Neural progenitor cell (in vitro differentiated cells): ENCODE results near the gene HAND1. TPM values are rescaled to one million over a fixed set of nuclear protein-coding genes. Genes with fewer than 3 reads are reported as not detected.
A peak's percentile ranks its signal among the peaks of the same experiment; 100 is the strongest.

ENCODE experiments used
- DNase-seq: peaks from one replicate; pipeline ENCODE4 v3.0.0-alpha.2; 2016; ENCODE audit warnings: low spot score
- H2AFZ ChIP-seq: fragments of 200-600 bp; sonication (generic); replicated peaks from 2 replicates; pipeline ENCODE4 v1.6.1; 2016; ENCODE audit warnings: antibody characterized with exemption
- H3F3A ChIP-seq: fragments of 200-600 bp; sonication (generic); 2 replicates; pipeline ENCODE4 v1.6.1; 2016; ENCODE audit warnings: antibody characterized with exemption, low read depth
- H3K27ac ChIP-seq: fragments of 200-600 bp; sonication (generic); 2 replicates; pipeline ENCODE4 v1.5.1; 2016; ENCODE audit warnings: mild to moderate bottlenecking
- H3K27me3 ChIP-seq: fragments of 200-600 bp; sonication (generic); 2 replicates; pipeline ENCODE4 v1.6.1; 2016; ENCODE audit warnings: mild to moderate bottlenecking, moderate library complexity
- H3K36me3 ChIP-seq: fragments of 200-600 bp; sonication (generic); 2 replicates; pipeline ENCODE4 v1.5.1; 2016
- H3K4me1 ChIP-seq: fragments of 200-600 bp; sonication (generic); 2 replicates; pipeline ENCODE4 v1.6.1; 2016; ENCODE audit warnings: mixed run types
- H3K4me2 ChIP-seq: fragments of 200-600 bp; sonication (generic); 2 replicates; pipeline ENCODE4 v1.6.1; 2016
- H3K4me3 ChIP-seq: fragments of 200-600 bp; sonication (generic); 2 replicates; pipeline ENCODE4 v1.5.1; 2016
- H3K79me2 ChIP-seq: fragments of 200-600 bp; sonication (generic); 2 replicates; pipeline ENCODE4 v1.6.1; 2016; ENCODE audit warnings: low read depth
- H3K9ac ChIP-seq: fragments of 200-600 bp; sonication (generic); 2 replicates; pipeline ENCODE4 v1.6.1; 2016
- H3K9me3 ChIP-seq: fragments of 200-600 bp; sonication (generic); 2 replicates; pipeline ENCODE4 v1.5.1; 2016; ENCODE audit warnings: low read depth
- H4K20me1 ChIP-seq: fragments of 200-600 bp; sonication (generic); 2 replicates; pipeline ENCODE4 v1.6.1; 2016; ENCODE audit warnings: low read depth
- H3K27ac Mint-ChIP-seq: 3 replicates; pipeline ENCODE4 v1.8.0; 2021; ENCODE audit warnings: mixed read lengths
- H3K27me3 Mint-ChIP-seq: 2 replicates; pipeline ENCODE4 v1.8.0; 2022; ENCODE audit warnings: low read depth, mild to moderate bottlenecking, inconsistent platforms, moderate library complexity, mixed read lengths; ENCODE audit not compliant: insufficient read depth
- H3K36me3 Mint-ChIP-seq: 3 replicates; pipeline ENCODE4 v1.8.0; 2021; ENCODE audit warnings: mixed read lengths
- H3K4me1 Mint-ChIP-seq: 3 replicates; pipeline ENCODE4 v1.8.0; 2021; ENCODE audit warnings: mixed read lengths
- H3K4me3 Mint-ChIP-seq: 3 replicates; pipeline ENCODE4 v1.8.0; 2021; ENCODE audit warnings: mild to moderate bottlenecking, moderate library complexity, mixed read lengths
- H3K9me3 Mint-ChIP-seq: 3 replicates; pipeline ENCODE4 v1.8.0; 2020; ENCODE audit warnings: mixed read lengths
- EZH2 ChIP-seq: fragments of 200-600 bp; sonication (generic); IDR thresholded peaks from 2 replicates; pipeline ENCODE4 v1.6.1; 2017; ENCODE audit warnings: antibody characterized with exemption, mild to moderate bottlenecking, moderate library complexity
- EZH2phosphoT487 ChIP-seq: fragments of 200-600 bp; sonication (generic); IDR thresholded peaks from 2 replicates; pipeline ENCODE4 v1.6.1; 2017; ENCODE audit warnings: antibody characterized with exemption
- total RNA-seq: library from RNA; depleted of rRNA; stranded (reverse); fragments of >200 nt; gene quantifications from 2 replicates; pipeline ENCODE4 v1.2.3, GENCODE V29; 2015; ENCODE audit warnings: low replicate concordance
- TF ChIP-seq, protein P1 (sequence below): fragments of 200-600 bp; sonication (generic); IDR thresholded peaks from 2 replicates; pipeline ENCODE4 v1.5.1; 2017; ENCODE audit warnings: antibody characterized with exemption, mild to moderate bottlenecking

HAND1 gene
- total RNA-seq, 1 donor from 2014 or later: not detected

DNA sequence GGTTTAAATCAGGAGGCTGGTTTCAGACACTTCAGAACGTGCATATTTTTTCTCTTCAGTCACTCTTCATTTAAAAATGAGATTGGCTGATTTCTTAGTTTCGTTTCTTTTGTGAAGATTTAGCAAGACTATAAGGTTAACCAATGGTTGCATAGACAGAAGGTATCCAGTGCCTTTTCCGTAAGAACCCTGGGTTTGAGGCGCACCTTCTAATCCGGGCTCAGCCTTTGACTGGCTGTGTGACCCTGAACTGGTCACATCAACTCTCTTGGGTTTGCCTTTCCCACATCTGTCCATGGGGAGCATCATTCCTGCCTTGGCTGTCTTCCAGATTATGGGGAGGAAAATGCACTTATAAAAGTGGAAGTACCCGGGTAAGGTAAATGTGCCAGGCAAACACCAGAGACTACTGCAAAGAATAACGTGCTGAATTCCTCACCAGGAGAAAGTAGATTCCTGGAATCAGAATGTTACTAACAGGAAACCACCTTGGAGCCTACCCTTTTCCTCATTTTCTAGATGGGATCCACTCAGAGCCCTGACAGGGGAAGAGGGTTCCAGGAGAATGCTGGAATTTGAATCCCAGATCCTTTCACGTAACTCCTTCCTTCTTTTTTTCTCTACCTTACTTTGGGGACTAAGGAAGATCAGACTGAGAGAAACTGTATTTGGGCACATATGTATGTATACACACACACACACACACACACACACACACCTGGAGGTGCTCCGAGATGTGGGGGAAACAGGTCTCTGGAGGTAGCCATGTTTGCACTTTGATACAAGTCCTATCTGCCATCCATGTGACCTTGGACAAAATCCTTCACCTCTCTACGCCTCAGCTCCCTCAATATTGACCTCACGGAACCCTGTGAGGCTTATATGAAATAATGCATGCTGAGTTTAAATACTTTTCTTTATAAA, 6.8 kb downstream of the HAND1 start:
- Histone ChIP-seq H2AFZ (no peak overlapping the region), H3K27me3 (peaks cover 99% of the 10 kb centered on the region), H3K36me3 (no peaks in the 10 kb centered on the region), H3K79me2 (no peaks in the 10 kb centered on the region), H3K27ac (no peak overlapping the region), H3K4me3 (no peak overlapping the region), H3K9me3 (no peaks in the 10 kb centered on the region), H3K4me2 (no peak overlapping the region), H3F3A (peaks cover 11% of the 10 kb centered on the region), H4K20me1 (peaks cover 54% of the 10 kb centered on the region), H3K4me1 (peaks cover 7% of the 10 kb centered on the region), H3K9ac (no peak overlapping the region)
- Mint-ChIP-seq H3K4me3 (no peak overlapping the region), H3K27ac (no peak overlapping the region), H3K4me1 (peaks cover 14% of the 10 kb centered on the region), H3K36me3 (no peaks in the 10 kb centered on the region), H3K27me3 (peaks cover 82% of the 10 kb centered on the region), H3K9me3 (peaks cover 2% of the 10 kb centered on the region)
- TF ChIP-seq, protein P1, sequence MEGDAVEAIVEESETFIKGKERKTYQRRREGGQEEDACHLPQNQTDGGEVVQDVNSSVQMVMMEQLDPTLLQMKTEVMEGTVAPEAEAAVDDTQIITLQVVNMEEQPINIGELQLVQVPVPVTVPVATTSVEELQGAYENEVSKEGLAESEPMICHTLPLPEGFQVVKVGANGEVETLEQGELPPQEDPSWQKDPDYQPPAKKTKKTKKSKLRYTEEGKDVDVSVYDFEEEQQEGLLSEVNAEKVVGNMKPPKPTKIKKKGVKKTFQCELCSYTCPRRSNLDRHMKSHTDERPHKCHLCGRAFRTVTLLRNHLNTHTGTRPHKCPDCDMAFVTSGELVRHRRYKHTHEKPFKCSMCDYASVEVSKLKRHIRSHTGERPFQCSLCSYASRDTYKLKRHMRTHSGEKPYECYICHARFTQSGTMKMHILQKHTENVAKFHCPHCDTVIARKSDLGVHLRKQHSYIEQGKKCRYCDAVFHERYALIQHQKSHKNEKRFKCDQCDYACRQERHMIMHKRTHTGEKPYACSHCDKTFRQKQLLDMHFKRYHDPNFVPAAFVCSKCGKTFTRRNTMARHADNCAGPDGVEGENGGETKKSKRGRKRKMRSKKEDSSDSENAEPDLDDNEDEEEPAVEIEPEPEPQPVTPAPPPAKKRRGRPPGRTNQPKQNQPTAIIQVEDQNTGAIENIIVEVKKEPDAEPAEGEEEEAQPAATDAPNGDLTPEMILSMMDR: no peak
- TF ChIP-seq EZH2phosphoT487: peak; percentile 45
- no peak for TF ChIP-seq EZH2
- DNase-seq: peak; percentile 27

DNA sequence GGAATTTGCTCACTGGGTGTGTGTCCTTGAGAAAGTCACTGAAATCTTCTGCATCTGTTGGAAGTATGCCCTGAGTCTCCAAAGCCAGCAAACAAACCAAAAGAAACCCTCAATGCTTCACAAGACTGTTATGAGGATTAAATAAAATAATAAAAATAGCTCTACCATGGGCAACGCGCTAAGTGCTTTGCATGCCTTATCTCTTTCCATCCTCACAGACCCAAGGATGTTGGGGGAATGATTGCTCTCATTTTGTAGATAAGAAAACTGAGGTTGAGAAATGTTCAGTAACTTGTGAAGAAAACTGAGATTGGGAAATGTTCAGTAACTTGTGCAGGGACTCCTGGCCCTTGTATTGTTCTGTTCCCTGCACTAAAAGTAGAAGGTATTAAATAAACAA, 7.9 kb downstream of the HAND1 start:
- Histone ChIP-seq H3K27ac (no peak overlapping the region), H3K4me1 (peaks cover under 1% of the 10 kb centered on the region), H3K9me3 (no peaks in the 10 kb centered on the region), H3K36me3 (no peaks in the 10 kb centered on the region), H3K9ac (no peak overlapping the region), H3K79me2 (no peaks in the 10 kb centered on the region), H4K20me1 (peaks cover 43% of the 10 kb centered on the region), H3F3A (peaks cover 2% of the 10 kb centered on the region), H2AFZ (no peak overlapping the region), H3K4me3 (no peak overlapping the region), H3K27me3 (peaks cover 99% of the 10 kb centered on the region), H3K4me2 (no peak overlapping the region)
- H3K9me3 Mint-ChIP-seq: peaks cover 2% of the 10 kb centered on the region
- DNase-seq: no peak
- peaks cover 8% of the 10 kb centered on the region for H3K4me1 Mint-ChIP-seq
- no peaks in the 10 kb centered on the region for H3K36me3 Mint-ChIP-seq
- TF ChIP-seq EZH2phosphoT487 (no peak), EZH2 (no peak)
- TF ChIP-seq, protein P1: no peak
- H3K27me3 Mint-ChIP-seq: peaks cover 76% of the 10 kb centered on the region
- no peak overlapping the region for H3K27ac Mint-ChIP-seq
- no peak overlapping the region for H3K4me3 Mint-ChIP-seq

DNA sequence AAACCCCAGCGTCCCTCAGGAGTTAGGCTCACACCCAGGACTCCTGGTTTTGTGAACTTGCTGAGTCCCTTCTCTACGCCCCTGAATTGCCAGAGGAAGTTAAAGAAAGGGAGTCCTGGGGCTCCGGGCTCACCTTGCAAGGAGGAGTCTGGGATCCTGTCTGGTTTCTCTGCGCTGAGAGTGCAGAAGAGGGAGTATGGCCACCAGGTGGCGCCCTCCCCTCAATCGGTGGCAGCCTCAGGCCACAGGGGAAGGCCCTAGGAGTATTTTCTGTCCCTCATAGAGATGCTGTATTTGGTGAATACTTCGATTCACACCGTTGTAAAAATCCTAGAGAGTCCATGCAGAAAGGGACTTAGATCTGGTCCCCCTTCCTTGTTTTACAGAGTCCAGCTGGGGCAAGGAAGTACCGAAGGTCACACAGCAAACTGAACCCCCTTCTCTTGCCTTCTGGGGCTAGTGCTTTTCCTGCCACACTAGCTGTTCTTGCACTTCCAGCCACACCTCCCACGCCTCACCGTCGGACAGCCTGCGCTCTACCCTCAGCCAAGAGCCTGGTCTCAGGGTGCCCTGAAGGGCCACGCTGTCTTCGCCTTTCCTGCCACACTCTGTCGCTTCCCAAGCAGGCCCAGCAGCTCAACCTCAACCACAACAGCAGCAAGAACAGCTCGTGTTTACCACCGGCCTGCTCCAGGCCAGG, 10.2 kb downstream of the HAND1 start:
- Histone ChIP-seq H4K20me1 (peaks cover 20% of the 10 kb centered on the region), H3K79me2 (no peaks in the 10 kb centered on the region), H3F3A (no peaks in the 10 kb centered on the region), H3K4me1 (no peaks in the 10 kb centered on the region), H2AFZ (no peak overlapping the region), H3K9ac (no peak overlapping the region), H3K4me2 (no peak overlapping the region), H3K27me3 (peaks cover 82% of the 10 kb centered on the region), H3K36me3 (no peaks in the 10 kb centered on the region), H3K4me3 (no peak overlapping the region), H3K27ac (no peak overlapping the region), H3K9me3 (no peaks in the 10 kb centered on the region)
- Mint-ChIP-seq H3K4me3 (no peak overlapping the region), H3K27me3 (peaks cover 52% of the 10 kb centered on the region), H3K36me3 (no peaks in the 10 kb centered on the region), H3K27ac (no peak overlapping the region), H3K9me3 (no peaks in the 10 kb centered on the region), H3K4me1 (no peaks in the 10 kb centered on the region)
- TF ChIP-seq, protein P1: peak; percentile 95
- peak; percentile 19 for TF ChIP-seq EZH2phosphoT487
- TF ChIP-seq EZH2: no peak
- DNase-seq: peak; percentile 88
